ENCODE data around the gene ESRRA.

Gene ESRRA

DNA sequence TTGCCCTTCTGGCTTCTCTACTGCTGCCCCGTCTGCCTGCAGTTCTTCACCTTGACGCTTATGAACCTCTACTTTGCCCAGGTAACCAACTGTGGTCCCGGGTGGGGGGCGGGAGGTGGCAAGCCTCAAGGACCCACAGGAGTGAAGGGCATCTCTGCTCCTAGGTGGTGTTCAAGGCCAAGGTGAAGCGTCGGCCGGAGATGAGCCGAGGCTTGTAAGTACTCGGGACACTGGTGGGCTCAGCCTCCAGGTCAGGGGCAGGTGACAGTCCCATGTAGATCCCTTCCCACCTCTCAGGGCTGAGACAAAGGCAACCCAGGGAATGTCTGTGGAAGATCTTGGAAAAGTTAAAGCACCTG lies 18.5 kb upstream of the ESRRA start:
- TF ChIP-seq, protein P1, sequence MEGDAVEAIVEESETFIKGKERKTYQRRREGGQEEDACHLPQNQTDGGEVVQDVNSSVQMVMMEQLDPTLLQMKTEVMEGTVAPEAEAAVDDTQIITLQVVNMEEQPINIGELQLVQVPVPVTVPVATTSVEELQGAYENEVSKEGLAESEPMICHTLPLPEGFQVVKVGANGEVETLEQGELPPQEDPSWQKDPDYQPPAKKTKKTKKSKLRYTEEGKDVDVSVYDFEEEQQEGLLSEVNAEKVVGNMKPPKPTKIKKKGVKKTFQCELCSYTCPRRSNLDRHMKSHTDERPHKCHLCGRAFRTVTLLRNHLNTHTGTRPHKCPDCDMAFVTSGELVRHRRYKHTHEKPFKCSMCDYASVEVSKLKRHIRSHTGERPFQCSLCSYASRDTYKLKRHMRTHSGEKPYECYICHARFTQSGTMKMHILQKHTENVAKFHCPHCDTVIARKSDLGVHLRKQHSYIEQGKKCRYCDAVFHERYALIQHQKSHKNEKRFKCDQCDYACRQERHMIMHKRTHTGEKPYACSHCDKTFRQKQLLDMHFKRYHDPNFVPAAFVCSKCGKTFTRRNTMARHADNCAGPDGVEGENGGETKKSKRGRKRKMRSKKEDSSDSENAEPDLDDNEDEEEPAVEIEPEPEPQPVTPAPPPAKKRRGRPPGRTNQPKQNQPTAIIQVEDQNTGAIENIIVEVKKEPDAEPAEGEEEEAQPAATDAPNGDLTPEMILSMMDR (IDR thresholded peaks at IDR 0.05; ENCODE audit: low read depth, low read length), result no peak
- no peak overlapping the region for H3K4me3 ChIP-seq (ENCODE audit: low read depth, low read length)
- in situ Hi-C loops (cut with HindIII; ENCODE audit: low sequenced_read_pairs), result no loop called here
- DNase-seq (ENCODE audit: low read depth, low spot score), result no peak

- TF ChIP-seq, protein P1 (IDR thresholded peaks at IDR 0.05; ENCODE audit: low read depth, low read length), result no peak
- no peak for DNase-seq (ENCODE audit: low read depth, low spot score)
- H3K4me3 ChIP-seq (ENCODE audit: low read depth, low read length), result no peak overlapping the region
- in situ Hi-C loops (cut with HindIII; ENCODE audit: low sequenced_read_pairs), result no loop called here
These were observed 17.5 kb upstream of the ESRRA start for GRCh38 chr11:64287676-64288352.

- TF ChIP-seq, protein P1 (IDR thresholded peaks at IDR 0.05; ENCODE audit: low read depth, low read length), result no peak
- DNase-seq (ENCODE audit: low read depth, low spot score), result no peak
- H3K4me3 ChIP-seq (ENCODE audit: low read depth, low read length), result no peak overlapping the region
- in situ Hi-C loops (cut with HindIII; ENCODE audit: low sequenced_read_pairs), result no loop called here
These were observed 17.0 kb upstream of the ESRRA start for GRCh38 chr11:64288353-64288750.

DNA sequence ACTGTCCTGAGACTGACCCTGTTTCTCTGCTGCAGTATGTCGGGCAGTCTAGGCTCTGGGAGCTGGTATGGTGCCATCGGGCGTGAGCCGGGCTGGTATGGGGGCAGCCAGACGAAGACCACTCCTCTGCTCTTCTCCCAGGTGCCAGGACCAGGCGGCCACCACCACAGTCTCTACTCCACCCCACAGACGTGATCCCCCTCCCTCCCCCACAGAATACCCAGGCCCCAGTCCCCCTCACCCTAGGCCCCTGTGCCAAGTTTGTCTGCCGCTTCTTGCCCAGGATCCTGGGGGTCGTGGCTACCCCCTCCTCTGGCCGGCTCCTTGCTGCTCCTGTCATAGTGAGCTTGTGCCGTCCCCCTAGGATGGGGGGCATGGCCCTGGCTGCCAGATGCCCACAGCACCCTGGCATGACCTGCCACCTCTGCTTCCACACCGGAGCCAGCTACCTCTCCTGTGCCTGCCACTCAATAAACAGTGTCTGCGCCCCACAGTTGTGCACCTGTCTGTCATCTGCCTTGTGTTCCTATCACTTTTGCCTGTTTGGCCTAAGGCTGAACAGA lies 16.2 kb upstream of the ESRRA start:
- in situ Hi-C loops (cut with HindIII; ENCODE audit: low sequenced_read_pairs), result no loop called here
- no peak for DNase-seq (ENCODE audit: low read depth, low spot score)
- H3K4me3 ChIP-seq (ENCODE audit: low read depth, low read length), result no peak overlapping the region
- TF ChIP-seq, protein P1 (IDR thresholded peaks at IDR 0.05; ENCODE audit: low read depth, low read length), result no peak

- TF ChIP-seq, protein P1 (IDR thresholded peaks at IDR 0.05; ENCODE audit: low read depth, low read length), result no peak
- H3K4me3 ChIP-seq (ENCODE audit: low read depth, low read length), result no peak overlapping the region
- DNase-seq (ENCODE audit: low read depth, low spot score), result no peak
- in situ Hi-C loops (cut with HindIII; ENCODE audit: low sequenced_read_pairs), result no loop called here
These were observed 14.7 kb upstream of the ESRRA start for GRCh38 chr11:64290352-64291261.

DNA sequence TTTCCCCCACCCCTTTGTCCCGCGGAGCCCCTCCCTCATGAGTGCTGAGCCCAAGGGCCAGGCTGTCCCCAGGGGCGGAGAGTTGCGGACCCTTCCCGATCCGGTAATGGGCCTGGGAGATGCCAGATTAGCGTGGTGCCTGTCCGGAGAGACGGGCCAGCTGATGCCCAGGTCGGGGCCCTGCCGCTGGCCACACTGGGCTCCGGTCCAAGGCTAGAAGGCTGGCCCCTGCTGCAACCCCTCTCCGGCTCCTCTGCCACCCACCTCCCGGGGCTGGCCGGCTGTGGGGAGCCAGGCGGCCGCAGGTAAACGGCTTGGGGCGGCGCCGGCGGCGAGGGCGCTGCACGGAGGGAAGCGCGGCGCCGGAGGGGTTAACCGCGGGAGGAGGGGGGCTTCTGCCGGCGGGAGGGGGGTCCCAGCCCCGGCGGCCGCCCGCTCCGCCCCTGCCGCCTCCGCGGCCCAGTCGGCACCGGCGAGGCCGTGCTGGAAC lies 14.0 kb upstream of the ESRRA start, which contains the start of gene KCNK4:
KCNK4 (plus strand) TSS at position 41 of the 490 bp plus-strand sequence. CDS start 1,717 bp downstream, outside the sequence.
- H3K4me3 ChIP-seq (ENCODE audit: low read depth, low read length), result no peak within 1 kb of the TSS
- in situ Hi-C loops (cut with HindIII; ENCODE audit: low sequenced_read_pairs), result no loop called here
- DNase-seq (ENCODE audit: low read depth, low spot score), result no peak
- TF ChIP-seq, protein P1 (IDR thresholded peaks at IDR 0.05; ENCODE audit: low read depth, low read length), result no peak
